GM23338 (cell line): ENCODE results near the gene PLAC8. TPM values are rescaled to one million over a fixed set of nuclear protein-coding genes. Genes with fewer than 3 reads are reported as not detected.

ENCODE experiments used
- ATAC-seq: fragments of 200-7000 bp; cut with Tn5 transposase; 3 replicates; pipeline ENCODE4 v1.9.1; 2020
- DNase-seq: peaks from one replicate; pipeline ENCODE4 v3.0.0-alpha.2; 2015; ENCODE audit warnings: low spot score
- H2AFZ ChIP-seq: fragments of 200-600 bp; sonication (generic); 2 replicates; pipeline ENCODE4 v1.8.0; 2016; ENCODE audit warnings: antibody characterized with exemption, mild to moderate bottlenecking, moderate library complexity
- H3F3A ChIP-seq: fragments of 200-600 bp; sonication (generic); replicated peaks from 2 replicates; pipeline ENCODE4 v1.8.0; 2017; ENCODE audit warnings: antibody characterized with exemption, mixed run types, low read depth
- H3K27ac ChIP-seq: fragments of 200-600 bp; sonication (generic); 2 replicates; pipeline ENCODE4 v1.6.1; 2016; ENCODE audit warnings: low read depth
- H3K27me3 ChIP-seq: fragments of 200-600 bp; sonication (generic); 2 replicates; pipeline ENCODE4 v1.8.0; 2016; ENCODE audit warnings: mild to moderate bottlenecking, mixed run types, moderate library complexity; ENCODE audit not compliant: insufficient read depth
- H3K36me3 ChIP-seq: fragments of 200-600 bp; sonication (generic); 2 replicates; pipeline ENCODE4 v1.8.0; 2016; ENCODE audit warnings: mild to moderate bottlenecking; ENCODE audit not compliant: insufficient read depth
- H3K4me1 ChIP-seq: fragments of 200-600 bp; sonication (generic); 2 replicates; pipeline ENCODE4 v1.8.0; 2016; ENCODE audit warnings: mild to moderate bottlenecking, moderate library complexity; ENCODE audit not compliant: insufficient read depth
- H3K4me2 ChIP-seq: fragments of 200-600 bp; sonication (generic); 2 replicates; pipeline ENCODE4 v1.7.1; 2017; ENCODE audit warnings: mixed run types
- H3K4me3 ChIP-seq: fragments of 200-600 bp; sonication (generic); 2 replicates; pipeline ENCODE4 v1.6.1; 2016; ENCODE audit warnings: mixed run types
- H3K79me2 ChIP-seq: fragments of 200-600 bp; sonication (generic); replicated peaks from 2 replicates; pipeline ENCODE4 v1.8.0; 2017; ENCODE audit warnings: mild to moderate bottlenecking; ENCODE audit not compliant: insufficient read depth
- H3K9me2 ChIP-seq: fragments of 200-600 bp; sonication (generic); 2 replicates; pipeline ENCODE4 v1.8.0; 2017; ENCODE audit not compliant: insufficient read depth
- H4K20me1 ChIP-seq: fragments of 200-600 bp; sonication (generic); replicated peaks from 2 replicates; pipeline ENCODE4 v1.8.0; 2017; ENCODE audit warnings: mild to moderate bottlenecking; ENCODE audit not compliant: insufficient read depth
- H3K27ac Mint-ChIP-seq: 2 replicates; pipeline ENCODE4 v1.8.0; 2020; ENCODE audit warnings: inconsistent platforms, mild to moderate bottlenecking, moderate library complexity, mixed read lengths
- H3K27me3 Mint-ChIP-seq: 3 replicates; pipeline ENCODE4 v1.8.0; 2022; ENCODE audit warnings: low read depth, mild to moderate bottlenecking, moderate library complexity, mixed read lengths, inconsistent platforms; ENCODE audit not compliant: insufficient read depth, poor library complexity
- H3K36me3 Mint-ChIP-seq: 3 replicates; pipeline ENCODE4 v1.8.0; 2021; ENCODE audit warnings: low read depth, mild to moderate bottlenecking, inconsistent platforms, moderate library complexity, mixed read lengths
- H3K4me1 Mint-ChIP-seq: 3 replicates; pipeline ENCODE4 v1.8.0; 2020; ENCODE audit warnings: mild to moderate bottlenecking, inconsistent platforms, mixed read lengths
- H3K4me3 Mint-ChIP-seq: 3 replicates; pipeline ENCODE4 v1.8.0; 2021; ENCODE audit warnings: moderate library complexity, mild to moderate bottlenecking, inconsistent platforms, mixed read lengths
- H3K9me3 Mint-ChIP-seq: 3 replicates; pipeline ENCODE4 v1.8.0; 2020; ENCODE audit warnings: moderate library complexity, mild to moderate bottlenecking, inconsistent platforms, mixed read lengths
- EZH2phosphoT487 ChIP-seq: fragments of 200-600 bp; sonication (generic); IDR thresholded peaks from one replicate; pipeline ENCODE4 v1.8.1; 2018; ENCODE audit warnings: antibody characterized with exemption; ENCODE audit not compliant: unreplicated experiment
- JUNB ChIP-seq: IDR thresholded peaks from one replicate; pipeline ENCODE4 v1.6.1; 2016; ENCODE audit warnings: antibody characterized with exemption; ENCODE audit not compliant: unreplicated experiment
- POLR2AphosphoS5 ChIP-seq: IDR thresholded peaks from 2 replicates; pipeline ENCODE4 v1.6.1; 2016; ENCODE audit warnings: antibody characterized with exemption, low read depth
- STAT1 ChIP-seq: IDR thresholded peaks from one replicate; pipeline ENCODE4 v1.6.1; 2016; ENCODE audit warnings: antibody characterized with exemption; ENCODE audit not compliant: unreplicated experiment
- ZNF114 ChIP-seq: fragments of 250-450 bp; sonication (Bioruptor Pico); IDR thresholded peaks from 2 replicates; pipeline ENCODE4 v1.5.0; 2020; ENCODE audit warnings: mild to moderate bottlenecking, moderate library complexity
- polyA plus RNA-seq: library from polyadenylated mRNA; unstranded; fragments of >200 nt; fragmentation: Nextera tagmentation; extraction: Ambion mirVana; gene quantifications from 2 replicates; pipeline ENCODE4 v1.2.1, GENCODE V29; 2016
- total RNA-seq: library from RNA; depleted of rRNA; stranded (reverse); fragments of >200 nt; shearing (Covaris generic); gene quantifications from 2 replicates; pipeline ENCODE4 v1.2.3, GENCODE V29; 2014
- TF ChIP-seq, protein P1 (sequence below), 2 experiments: fragments of 200-600 bp in 1 of 2; sonication (generic) in 1 of 2; conservative IDR thresholded peaks; 2 replicates each; pipeline versions ENCODE4 v1.5.1 to v1.6.1; 2016 to 2017; ENCODE audit warnings: antibody characterized with exemption in 2 of 2, low read depth in 2 of 2, mild to moderate bottlenecking in 2 of 2, moderate library complexity in 1 of 2
- TF ChIP-seq, protein P2 (sequence below): fragments of 250-450 bp; sonication (Bioruptor Pico); IDR thresholded peaks from 2 replicates; pipeline ENCODE4 v1.5.0; 2020; ENCODE audit warnings: mild to moderate bottlenecking, moderate library complexity
- TF ChIP-seq, protein P3 (sequence below): IDR thresholded peaks from one replicate; pipeline ENCODE4 v1.6.1; 2018; ENCODE audit warnings: antibody characterized with exemption; ENCODE audit not compliant: unreplicated experiment

The PLAC8 gene
- total and polyA plus RNA-seq, 2 experiments from 2014 or later: 0.83 to 1.6 TPM

DNA sequence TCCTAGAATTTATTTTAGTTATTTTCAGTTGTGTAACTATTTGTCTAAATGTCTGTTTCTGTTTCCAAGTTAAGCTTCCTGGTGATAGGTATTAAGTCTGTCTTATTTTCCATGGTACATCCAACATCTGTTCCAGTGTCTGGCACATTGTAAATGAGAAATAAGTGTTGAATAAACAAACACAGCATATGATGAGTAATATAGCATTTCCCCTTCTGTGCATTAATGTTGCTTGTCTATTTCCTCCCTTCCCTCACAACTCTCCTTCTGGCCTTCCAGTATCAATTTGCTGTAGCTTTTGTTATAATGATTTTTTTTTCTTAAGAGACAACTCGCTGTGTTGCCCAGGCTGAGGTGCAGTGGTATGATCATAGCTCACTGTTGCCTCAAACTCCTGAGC lies 43.4 kb downstream of the PLAC8 start:
- Mint-ChIP-seq H3K4me3 (no peak overlapping the region), H3K36me3 (peaks cover 9% of the 10 kb centered on the region; the same call in 2 of the 3 replicates), H3K27ac (no peak overlapping the region), H3K4me1 (no peaks in the 10 kb centered on the region), H3K9me3 (no peaks in the 10 kb centered on the region), H3K27me3 (no peaks in the 10 kb centered on the region)
- TF ChIP-seq POLR2AphosphoS5: no peak
- TF ChIP-seq EZH2phosphoT487: no peak
- TF ChIP-seq, protein P1, sequence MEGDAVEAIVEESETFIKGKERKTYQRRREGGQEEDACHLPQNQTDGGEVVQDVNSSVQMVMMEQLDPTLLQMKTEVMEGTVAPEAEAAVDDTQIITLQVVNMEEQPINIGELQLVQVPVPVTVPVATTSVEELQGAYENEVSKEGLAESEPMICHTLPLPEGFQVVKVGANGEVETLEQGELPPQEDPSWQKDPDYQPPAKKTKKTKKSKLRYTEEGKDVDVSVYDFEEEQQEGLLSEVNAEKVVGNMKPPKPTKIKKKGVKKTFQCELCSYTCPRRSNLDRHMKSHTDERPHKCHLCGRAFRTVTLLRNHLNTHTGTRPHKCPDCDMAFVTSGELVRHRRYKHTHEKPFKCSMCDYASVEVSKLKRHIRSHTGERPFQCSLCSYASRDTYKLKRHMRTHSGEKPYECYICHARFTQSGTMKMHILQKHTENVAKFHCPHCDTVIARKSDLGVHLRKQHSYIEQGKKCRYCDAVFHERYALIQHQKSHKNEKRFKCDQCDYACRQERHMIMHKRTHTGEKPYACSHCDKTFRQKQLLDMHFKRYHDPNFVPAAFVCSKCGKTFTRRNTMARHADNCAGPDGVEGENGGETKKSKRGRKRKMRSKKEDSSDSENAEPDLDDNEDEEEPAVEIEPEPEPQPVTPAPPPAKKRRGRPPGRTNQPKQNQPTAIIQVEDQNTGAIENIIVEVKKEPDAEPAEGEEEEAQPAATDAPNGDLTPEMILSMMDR (conservative IDR thresholded peaks at IDR 0.05; ENCODE audit: low read depth in 2 of 2): no peak
- TF ChIP-seq JUNB: no peak
- no peak for TF ChIP-seq ZNF114
- TF ChIP-seq STAT1: no peak
- TF ChIP-seq, protein P2, sequence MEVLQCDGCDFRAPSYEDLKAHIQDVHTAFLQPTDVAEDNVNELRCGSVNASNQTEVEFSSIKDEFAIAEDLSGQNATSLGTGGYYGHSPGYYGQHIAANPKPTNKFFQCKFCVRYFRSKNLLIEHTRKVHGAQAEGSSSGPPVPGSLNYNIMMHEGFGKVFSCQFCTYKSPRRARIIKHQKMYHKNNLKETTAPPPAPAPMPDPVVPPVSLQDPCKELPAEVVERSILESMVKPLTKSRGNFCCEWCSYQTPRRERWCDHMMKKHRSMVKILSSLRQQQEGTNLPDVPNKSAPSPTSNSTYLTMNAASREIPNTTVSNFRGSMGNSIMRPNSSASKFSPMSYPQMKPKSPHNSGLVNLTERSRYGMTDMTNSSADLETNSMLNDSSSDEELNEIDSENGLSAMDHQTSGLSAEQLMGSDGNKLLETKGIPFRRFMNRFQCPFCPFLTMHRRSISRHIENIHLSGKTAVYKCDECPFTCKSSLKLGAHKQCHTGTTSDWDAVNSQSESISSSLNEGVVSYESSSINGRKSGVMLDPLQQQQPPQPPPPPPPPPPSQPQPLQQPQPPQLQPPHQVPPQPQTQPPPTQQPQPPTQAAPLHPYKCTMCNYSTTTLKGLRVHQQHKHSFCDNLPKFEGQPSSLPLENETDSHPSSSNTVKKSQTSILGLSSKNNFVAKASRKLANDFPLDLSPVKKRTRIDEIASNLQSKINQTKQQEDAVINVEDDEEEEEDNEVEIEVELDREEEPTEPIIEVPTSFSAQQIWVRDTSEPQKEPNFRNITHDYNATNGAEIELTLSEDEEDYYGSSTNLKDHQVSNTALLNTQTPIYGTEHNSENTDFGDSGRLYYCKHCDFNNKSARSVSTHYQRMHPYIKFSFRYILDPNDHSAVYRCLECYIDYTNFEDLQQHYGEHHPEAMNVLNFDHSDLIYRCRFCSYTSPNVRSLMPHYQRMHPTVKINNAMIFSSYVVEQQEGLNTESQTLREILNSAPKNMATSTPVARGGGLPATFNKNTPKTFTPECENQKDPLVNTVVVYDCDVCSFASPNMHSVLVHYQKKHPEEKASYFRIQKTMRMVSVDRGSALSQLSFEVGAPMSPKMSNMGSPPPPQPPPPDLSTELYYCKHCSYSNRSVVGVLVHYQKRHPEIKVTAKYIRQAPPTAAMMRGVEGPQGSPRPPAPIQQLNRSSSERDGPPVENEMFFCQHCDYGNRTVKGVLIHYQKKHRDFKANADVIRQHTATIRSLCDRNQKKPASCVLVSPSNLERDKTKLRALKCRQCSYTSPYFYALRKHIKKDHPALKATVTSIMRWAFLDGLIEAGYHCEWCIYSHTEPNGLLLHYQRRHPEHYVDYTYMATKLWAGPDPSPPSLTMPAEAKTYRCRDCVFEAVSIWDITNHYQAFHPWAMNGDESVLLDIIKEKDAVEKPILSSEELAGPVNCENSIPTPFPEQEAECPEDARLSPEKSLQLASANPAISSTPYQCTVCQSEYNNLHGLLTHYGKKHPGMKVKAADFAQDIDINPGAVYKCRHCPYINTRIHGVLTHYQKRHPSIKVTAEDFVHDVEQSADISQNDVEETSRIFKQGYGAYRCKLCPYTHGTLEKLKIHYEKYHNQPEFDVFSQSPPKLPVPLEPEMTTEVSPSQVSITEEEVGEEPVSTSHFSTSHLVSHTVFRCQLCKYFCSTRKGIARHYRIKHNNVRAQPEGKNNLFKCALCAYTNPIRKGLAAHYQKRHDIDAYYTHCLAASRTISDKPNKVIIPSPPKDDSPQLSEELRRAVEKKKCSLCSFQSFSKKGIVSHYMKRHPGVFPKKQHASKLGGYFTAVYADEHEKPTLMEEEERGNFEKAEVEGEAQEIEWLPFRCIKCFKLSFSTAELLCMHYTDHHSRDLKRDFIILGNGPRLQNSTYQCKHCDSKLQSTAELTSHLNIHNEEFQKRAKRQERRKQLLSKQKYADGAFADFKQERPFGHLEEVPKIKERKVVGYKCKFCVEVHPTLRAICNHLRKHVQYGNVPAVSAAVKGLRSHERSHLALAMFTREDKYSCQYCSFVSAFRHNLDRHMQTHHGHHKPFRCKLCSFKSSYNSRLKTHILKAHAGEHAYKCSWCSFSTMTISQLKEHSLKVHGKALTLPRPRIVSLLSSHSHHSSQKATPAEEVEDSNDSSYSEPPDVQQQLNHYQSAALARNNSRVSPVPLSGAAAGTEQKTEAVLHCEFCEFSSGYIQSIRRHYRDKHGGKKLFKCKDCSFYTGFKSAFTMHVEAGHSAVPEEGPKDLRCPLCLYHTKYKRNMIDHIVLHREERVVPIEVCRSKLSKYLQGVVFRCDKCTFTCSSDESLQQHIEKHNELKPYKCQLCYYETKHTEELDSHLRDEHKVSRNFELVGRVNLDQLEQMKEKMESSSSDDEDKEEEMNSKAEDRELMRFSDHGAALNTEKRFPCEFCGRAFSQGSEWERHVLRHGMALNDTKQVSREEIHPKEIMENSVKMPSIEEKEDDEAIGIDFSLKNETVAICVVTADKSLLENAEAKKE (CRISPR knock-in tag): no peak
- TF ChIP-seq, protein P3, sequence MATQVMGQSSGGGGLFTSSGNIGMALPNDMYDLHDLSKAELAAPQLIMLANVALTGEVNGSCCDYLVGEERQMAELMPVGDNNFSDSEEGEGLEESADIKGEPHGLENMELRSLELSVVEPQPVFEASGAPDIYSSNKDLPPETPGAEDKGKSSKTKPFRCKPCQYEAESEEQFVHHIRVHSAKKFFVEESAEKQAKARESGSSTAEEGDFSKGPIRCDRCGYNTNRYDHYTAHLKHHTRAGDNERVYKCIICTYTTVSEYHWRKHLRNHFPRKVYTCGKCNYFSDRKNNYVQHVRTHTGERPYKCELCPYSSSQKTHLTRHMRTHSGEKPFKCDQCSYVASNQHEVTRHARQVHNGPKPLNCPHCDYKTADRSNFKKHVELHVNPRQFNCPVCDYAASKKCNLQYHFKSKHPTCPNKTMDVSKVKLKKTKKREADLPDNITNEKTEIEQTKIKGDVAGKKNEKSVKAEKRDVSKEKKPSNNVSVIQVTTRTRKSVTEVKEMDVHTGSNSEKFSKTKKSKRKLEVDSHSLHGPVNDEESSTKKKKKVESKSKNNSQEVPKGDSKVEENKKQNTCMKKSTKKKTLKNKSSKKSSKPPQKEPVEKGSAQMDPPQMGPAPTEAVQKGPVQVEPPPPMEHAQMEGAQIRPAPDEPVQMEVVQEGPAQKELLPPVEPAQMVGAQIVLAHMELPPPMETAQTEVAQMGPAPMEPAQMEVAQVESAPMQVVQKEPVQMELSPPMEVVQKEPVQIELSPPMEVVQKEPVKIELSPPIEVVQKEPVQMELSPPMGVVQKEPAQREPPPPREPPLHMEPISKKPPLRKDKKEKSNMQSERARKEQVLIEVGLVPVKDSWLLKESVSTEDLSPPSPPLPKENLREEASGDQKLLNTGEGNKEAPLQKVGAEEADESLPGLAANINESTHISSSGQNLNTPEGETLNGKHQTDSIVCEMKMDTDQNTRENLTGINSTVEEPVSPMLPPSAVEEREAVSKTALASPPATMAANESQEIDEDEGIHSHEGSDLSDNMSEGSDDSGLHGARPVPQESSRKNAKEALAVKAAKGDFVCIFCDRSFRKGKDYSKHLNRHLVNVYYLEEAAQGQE: no peak
- DNase-seq: no peak
- no peak for ATAC-seq
- H4K20me1 ChIP-seq: no peaks in the 10 kb centered on the region
- no peaks in the 10 kb centered on the region for H3K9me2 ChIP-seq
- H3K27ac ChIP-seq: no peak overlapping the region
- no peak overlapping the region for H3K4me3 ChIP-seq
- peaks cover 22% of the 10 kb centered on the region; the same call in 1 of the 2 replicates for H3K36me3 ChIP-seq
- no peak overlapping the region for H2AFZ ChIP-seq
- no peaks in the 10 kb centered on the region for H3F3A ChIP-seq
- H3K4me1 ChIP-seq: no peaks in the 10 kb centered on the region
- H3K4me2 ChIP-seq: no peak overlapping the region
- no peaks in the 10 kb centered on the region for H3K79me2 ChIP-seq
- H3K27me3 ChIP-seq: no peaks in the 10 kb centered on the region
